ENCODE results near the gene NFATC1.

NFATC1 gene

DNA sequence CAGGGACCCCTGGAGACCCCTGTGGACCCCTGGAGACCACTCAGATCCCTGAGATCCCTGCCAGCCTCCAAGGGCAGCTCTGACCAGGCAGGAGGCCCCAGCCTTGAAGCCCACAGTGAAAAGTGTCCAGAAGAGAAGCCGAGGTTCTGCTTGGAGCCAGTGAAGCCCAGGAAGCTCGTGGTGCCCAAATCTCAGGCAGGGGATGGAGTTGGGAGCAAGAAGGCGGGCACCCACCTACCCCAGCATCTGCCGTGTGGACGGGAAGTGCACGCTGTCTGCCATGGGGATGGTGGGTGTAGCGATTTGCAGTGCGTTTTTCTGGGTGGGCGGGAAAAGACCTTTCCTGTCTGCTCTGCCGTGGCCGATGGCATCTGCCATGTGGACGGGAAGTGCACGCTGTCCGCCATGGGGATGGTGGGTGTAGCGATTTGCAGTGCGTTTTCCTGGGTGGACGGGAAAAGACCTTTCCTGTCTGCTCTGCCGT lies 163.2 kb downstream of the NFATC1 start:
- no peak for DNase-seq

GRCh38 chr18:79559436-79559835 lies 163.7 kb downstream of the NFATC1 start:
- DNase-seq: no peak

DNA sequence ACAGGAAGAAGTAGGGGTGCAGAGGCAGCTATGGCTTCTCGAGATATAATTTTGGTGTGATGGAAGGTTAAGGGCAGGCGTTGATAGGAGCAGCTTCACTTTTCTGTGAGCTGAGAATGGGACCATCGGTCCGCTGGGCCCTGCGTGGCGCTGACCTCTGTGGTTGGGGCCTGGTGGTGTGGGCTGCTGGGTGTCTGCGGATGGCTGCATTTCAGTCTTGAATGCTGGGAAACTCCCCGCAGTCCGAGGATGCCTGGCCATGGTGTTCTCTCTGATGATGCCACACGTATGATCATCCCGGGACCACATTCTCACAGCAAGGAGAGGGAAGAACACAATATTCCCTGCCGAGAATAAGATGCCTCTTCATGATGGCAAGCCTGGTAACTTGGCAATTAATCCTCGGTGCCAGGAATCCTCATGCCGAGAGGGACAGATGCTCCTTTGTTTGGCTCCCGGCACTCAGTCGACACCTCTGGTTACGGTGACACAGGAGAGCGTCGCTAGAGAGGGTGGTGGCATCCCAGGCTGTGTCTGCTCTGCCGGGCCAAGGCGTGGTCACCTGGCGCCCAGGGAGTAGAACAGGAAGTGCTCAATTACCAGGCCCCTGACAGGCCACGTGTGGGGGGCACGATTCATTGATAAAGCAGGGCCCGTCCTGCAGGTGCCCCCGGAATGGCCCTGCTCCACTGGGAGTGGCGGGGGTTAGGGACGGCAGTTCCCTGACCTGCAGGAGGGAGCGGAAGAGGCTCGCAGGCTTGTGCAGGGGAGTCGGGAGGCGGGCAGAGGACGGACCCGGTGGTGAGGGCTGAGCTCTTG lies 164.5 kb downstream of the NFATC1 start:
- DNase-seq: no peak

- DNase-seq: no peak
These were observed 165.1 kb downstream of the NFATC1 start for GRCh38 chr18:79560861-79561210.

- DNase-seq: no peak
These were observed 168.2 kb downstream of the NFATC1 start for GRCh38 chr18:79563949-79564348.

DNA sequence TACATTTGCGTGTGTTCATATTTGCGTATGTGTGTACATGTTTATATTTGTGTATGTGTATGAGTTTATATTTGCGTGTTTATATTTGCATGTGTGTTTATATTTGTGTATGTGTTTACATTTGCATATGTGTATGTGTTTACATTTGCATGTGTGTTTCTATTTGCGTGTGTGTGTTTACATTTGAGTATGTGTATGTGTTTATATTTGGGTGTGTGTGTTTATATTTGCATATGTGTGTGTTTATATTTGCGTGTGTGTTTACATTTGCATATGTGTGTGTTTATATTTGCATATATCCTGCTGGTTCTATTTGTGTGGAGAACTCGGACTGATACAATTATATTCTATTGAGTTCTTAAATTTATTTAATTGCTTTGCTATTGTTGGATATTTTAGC lies 168.7 kb downstream of the NFATC1 start:
- no peak for DNase-seq

DNA sequence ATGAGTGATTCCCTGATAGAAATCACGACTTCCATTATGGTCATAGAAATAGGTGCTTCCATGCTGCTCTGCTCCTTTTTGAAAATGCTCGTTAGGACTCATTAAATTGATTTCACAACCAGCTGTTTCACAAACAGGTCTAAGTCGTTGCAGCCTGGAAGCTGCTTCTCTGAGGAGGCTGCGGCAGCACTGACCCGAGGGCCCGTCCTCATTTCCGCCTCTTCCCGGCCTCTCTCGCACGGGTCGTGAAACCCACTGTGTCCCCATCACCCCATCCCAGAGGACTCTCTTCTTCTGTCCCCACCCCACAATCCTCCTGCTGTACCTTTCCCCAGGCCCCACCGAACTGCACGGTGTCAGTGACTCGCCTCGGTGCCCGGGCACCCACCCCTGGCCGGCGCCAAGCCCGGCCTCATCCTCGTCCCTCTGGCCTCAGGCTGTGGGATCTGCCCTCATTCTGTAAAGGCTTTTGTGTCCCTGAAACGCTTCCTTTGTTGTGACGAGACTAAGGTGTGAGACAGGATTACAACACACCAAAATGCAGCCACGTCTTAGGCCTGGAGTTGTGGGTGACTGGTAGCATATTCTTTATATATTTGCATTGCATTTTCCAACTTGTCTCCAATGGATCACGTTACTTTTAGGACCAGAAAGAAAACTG lies 171.2 kb downstream of the NFATC1 start:
- no peak for DNase-seq

GRCh38 chr18:79567481-79568147 lies 171.9 kb downstream of the NFATC1 start:
- no peak for DNase-seq

DNA sequence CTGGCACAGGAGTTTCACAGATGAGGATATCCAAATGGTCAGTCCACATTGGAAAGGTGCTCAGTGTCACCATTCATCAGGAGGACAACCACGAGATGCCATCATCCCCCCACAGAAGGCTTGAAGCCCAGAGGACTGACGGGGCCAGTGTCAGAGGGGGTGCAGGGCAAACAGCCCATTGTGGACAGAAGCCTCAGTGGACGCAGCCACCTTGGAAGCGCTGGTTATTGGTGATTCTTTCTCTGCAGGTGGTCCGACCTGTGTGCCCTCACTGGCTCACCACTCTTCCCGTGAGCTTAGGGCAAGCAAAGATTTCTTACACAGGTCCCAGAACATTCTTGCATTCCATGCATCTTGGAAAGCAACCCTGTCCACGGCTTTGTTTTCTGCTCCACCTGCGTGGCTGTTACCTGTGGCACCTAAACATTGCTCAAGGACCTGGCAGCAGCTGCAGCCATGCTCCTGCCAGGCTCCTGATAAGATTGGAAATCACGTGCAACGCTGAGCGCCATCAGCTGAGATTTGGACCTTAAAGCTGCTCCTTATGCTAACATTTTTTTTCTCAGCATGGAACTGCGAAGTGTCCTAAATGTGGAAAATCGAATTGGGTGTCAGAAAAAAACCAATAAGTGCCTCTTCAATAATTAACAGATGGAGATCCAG lies 172.9 kb downstream of the NFATC1 start:
- no peak for DNase-seq

- no peak for DNase-seq
These were observed 174.0 kb downstream of the NFATC1 start for GRCh38 chr18:79569720-79570119.

DNA sequence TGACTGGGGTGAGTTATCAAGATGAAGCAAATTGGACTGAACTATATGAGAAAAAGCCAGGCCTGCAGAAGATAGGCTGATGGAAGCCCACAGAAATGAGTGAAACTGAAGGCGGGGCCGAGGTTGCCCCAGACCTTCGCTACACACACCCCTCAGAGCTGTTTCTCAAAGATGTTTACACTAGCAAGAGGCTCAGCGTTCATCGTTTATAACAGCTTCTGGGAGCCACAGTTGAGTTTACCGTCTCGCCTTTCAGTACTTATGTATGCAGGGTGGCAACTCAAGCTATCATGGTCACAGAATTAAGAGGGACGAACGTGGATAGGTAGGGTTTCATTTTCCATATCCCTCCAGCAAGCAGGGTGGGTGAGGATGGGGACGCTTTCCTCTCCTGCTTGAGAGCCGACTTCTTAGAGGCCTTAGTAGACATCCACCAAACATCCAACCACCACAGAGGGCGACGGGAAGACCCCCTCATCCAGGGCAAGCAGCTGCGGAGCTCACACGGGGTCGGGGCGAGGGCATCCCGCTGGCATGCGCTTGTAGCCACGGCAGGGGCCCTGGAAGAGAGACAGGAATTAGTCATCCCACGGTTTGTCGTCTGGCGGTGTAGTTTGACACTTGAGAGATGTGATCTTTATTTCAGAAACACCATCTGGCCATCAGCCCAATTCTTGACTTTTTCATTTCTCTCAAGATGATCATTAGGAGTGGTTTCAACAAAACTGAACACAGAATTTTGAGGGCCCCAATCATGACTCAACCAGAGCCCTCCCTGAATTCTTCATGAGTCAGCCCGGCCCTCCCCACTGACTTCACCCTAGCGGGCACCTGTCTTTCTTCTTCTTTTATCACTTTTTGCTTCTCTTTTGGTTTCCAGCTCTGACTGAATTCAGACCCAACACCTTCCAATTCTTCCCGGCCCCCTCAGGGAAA lies 174.8 kb downstream of the NFATC1 start:
- DNase-seq: no peak

- no peak for DNase-seq
These were observed 175.7 kb downstream of the NFATC1 start for GRCh38 chr18:79571211-79572092.

GRCh38 chr18:79572093-79572780 lies 176.5 kb downstream of the NFATC1 start:
- no peak for DNase-seq

- no peak for DNase-seq
These were observed 177.2 kb downstream of the NFATC1 start for GRCh38 chr18:79572848-79573451.

DNA sequence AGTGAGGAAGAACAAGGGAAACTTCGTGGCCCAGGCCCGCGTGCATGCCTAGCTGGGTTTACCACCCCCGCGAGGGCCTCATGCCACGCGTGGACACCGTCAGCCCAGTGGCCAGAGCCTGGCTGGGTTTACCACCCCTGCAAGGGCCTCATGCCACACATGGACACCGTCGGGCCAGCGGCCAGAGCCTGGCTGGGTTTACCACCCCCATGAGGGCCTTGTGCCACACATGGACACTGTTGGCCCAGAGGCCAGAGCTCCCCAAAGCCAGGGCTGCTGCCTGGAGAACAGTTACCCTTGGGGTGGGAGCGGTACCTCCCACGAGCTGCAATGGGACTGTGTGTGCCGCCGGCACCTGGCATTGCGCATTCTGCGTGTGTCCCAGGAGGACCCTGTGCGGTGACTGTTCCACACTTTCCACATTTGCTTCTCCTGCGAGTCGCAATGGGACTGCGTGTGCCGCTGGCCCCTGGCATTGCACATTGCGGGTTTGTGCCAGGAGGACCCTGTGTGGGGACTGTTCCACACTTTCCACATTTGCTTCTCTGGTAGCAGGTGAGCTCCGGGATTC lies 178.3 kb downstream of the NFATC1 start:
- no peak for DNase-seq

GRCh38 chr18:79574938-79575525 lies 179.3 kb downstream of the NFATC1 start:
- peak in 3 of 4 experiments; percentile 8 to 51 (median 36) for DNase-seq

- no peak for DNase-seq
These were observed 180.4 kb downstream of the NFATC1 start for GRCh38 chr18:79575891-79576685.
